HL-60 (cell line): Measurements from ENCODE around the gene ANKRD49.

Experiments
- DNase-seq, 2 experiments: peaks; one replicate each; pipeline ENCODE4 v3.0.0-alpha.2; 2010 to 2020; ENCODE audit warnings: low read depth in 1 of 2, low spot score in 1 of 2
- H3K27ac ChIP-seq: fragments of 250-450 bp; sonication (Bioruptor Pico); replicated peaks from 2 replicates; pipeline ENCODE4 v1.5.1; 2020; ENCODE audit warnings: mild to moderate bottlenecking, moderate library complexity
- H3K27me3 ChIP-seq: fragments of 250-450 bp; sonication (Bioruptor Pico); 2 replicates; pipeline ENCODE4 v1.5.1; 2021; ENCODE audit warnings: mild to moderate bottlenecking, moderate library complexity; ENCODE audit not compliant: insufficient read depth, poor library complexity, severe bottlenecking
- H3K4me3 ChIP-seq: replicated peaks from 2 replicates; pipeline ENCODE4 v1.5.1; 2011; ENCODE audit warnings: mild to moderate bottlenecking, control low read depth, low read length; ENCODE audit not compliant: insufficient read depth
- CTCF ChIP-seq: IDR thresholded peaks from one replicate; pipeline ENCODE4 v1.5.1; 2011; ENCODE audit warnings: low read length, control low read depth, inconsistent platforms; ENCODE audit not compliant: insufficient read depth
- GABPA ChIP-seq: IDR thresholded peaks from 2 replicates; pipeline ENCODE4 v1.6.1; 2012; ENCODE audit warnings: low read depth
- POLR2AphosphoS5 ChIP-seq: IDR thresholded peaks from 2 replicates; pipeline ENCODE4 v1.6.1; 2012; ENCODE audit warnings: low read depth
- REST ChIP-seq: IDR thresholded peaks from 2 replicates; pipeline ENCODE4 v1.6.1; 2012; ENCODE audit warnings: low read depth; ENCODE audit not compliant: insufficient replicate concordance
- SPI1 ChIP-seq: IDR thresholded peaks from 2 replicates; pipeline ENCODE4 v1.6.1; 2012; ENCODE audit warnings: low read depth, mild to moderate bottlenecking, borderline replicate concordance

The ANKRD49 gene

GRCh38 chr11:94525546-94526324 is 32.0 kb downstream of the ANKRD49 start:
- no peaks in the 10 kb centered on the region for H3K27me3 ChIP-seq
- DNase-seq = peak in 1 of 2 experiments; percentile 90
- H3K27ac ChIP-seq = peak overlapping the region; percentile 32
- H3K4me3 ChIP-seq = no peak overlapping the region
- TF ChIP-seq CTCF = no peak
- peak; percentile 43; the same call in 1 of the 2 replicates for TF ChIP-seq SPI1
- TF ChIP-seq POLR2AphosphoS5 = 0 out of 2 replicates have a peak, but pooled peaks have one; percentile 20

GRCh38 chr11:94526645-94527438 is 33.1 kb downstream of the ANKRD49 start:
- peak overlapping the region; percentile 32 for H3K27ac ChIP-seq
- no peak overlapping the region for H3K4me3 ChIP-seq
- DNase-seq = peak in 1 of 2 experiments; percentile 42
- TF ChIP-seq GABPA (no peak), POLR2AphosphoS5 (no peak), CTCF (no peak), SPI1 (no peak), REST (no peak)
- no peaks in the 10 kb centered on the region for H3K27me3 ChIP-seq

- no peak for TF ChIP-seq CTCF
- TF ChIP-seq REST = no peak
- TF ChIP-seq POLR2AphosphoS5 = no peak
- TF ChIP-seq GABPA = no peak
- no peak for TF ChIP-seq SPI1
- Histone ChIP-seq H3K27me3 (no peaks in the 10 kb centered on the region), H3K27ac (no peak overlapping the region), H3K4me3 (no peak overlapping the region)
- DNase-seq = no peak
These were observed 34.8 kb downstream of the ANKRD49 start for GRCh38 chr11:94528551-94528950.
